IPS DF 4.7 (cell line): Measurements from ENCODE around the gene AAGAB.

Experiments used
- DNase-seq: peaks from one replicate; pipeline ENCODE4 v3.0.0-alpha.2; 2013; ENCODE audit warnings: low spot score; ENCODE audit errors: extremely low read depth

Gene AAGAB

GRCh38 chr15:67212684-67213367, 41.6 kb downstream of the AAGAB start:
- DNase-seq, result no peak

GRCh38 chr15:67210555-67211168, 43.8 kb downstream of the AAGAB start:
- DNase-seq, result no peak

DNA sequence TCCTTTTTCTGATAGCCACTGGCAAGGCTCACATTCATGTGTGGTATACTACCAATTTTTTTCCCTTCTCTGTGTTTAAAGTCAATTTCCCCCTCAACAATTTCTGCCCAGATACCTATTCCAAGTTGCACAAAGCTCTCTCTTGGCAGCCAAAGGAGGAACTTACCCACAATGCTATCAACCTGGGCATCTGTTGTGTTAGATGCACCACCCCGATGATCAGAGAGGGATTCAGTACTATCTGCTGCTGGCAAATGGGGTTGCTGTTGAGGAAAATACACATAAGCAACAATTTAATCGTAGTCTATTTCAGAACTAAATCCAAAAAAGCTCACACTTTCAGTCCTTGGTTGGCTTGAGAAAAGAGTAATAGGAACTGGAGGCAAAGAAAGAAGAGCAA, 46.1 kb downstream of the AAGAB start:
- DNase-seq, result no peak

DNA sequence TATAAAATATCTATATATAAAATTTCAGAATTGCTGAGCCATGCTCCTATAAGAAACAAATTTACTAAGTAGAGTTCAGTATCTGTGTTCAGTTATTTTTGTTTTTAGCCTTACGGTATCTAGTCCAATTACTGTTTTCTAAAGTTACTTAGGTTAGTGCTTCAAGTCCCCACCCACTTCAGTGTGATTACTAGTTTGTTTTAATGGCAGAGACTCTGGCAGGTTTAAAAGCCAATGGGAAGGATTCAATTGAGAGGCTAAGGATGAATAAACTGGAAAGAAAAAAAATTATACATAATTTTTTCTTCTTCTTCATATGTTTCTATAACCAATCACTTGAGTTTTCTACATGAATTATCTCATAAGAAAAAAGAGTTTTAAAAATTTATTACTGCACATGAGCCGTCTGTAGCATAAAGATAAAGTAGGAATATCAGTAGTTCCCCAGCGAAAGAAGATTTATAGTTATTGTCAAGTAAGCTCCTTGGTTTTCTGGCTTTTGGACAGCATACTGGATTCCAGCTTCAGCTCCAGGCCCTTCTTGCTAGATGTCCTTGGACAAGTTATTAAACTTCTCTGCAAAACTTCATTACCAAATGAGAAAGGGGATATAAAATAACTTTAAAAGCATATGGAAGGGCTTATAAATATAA, 46.8 kb downstream of the AAGAB start:
- no peak for DNase-seq

DNA sequence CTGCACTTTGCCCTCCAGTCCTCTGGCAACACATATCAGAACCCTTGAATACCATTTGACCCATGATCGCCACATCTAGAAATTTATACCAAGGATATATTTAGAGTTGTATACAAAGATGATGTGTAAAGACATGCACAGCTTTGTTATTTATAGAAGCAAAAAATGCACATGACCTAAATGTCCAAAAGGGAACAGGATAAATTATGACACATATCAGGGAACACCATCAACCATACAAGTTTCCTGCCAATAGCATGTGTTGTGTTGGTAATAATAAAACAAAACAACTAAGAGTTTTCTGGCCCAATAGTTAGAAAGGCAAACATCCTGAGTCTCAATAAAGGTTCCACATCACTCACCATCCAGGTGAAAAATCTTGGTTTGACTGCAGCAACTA, 51.5 kb downstream of the AAGAB start:
- DNase-seq, result no peak

DNA sequence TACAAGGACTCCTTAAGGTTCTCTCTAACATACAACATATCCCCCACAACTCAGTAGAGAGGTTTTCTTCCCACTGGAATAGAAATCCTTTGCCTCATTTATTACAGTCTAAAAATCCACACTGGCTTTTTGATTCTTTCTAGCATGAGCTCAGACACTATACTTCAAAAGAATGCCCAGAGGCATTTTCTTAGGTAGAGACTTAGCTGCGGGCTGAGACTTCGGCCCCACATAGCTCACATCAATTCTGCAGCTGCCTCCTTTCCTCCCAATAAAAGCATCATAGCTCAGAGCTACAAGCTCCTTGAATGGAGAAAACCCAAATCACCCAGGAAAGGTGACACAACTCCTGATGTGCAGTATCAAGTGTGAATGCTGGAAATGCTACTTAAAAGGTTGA, 52.4 kb downstream of the AAGAB start:
- DNase-seq, result no peak

DNA sequence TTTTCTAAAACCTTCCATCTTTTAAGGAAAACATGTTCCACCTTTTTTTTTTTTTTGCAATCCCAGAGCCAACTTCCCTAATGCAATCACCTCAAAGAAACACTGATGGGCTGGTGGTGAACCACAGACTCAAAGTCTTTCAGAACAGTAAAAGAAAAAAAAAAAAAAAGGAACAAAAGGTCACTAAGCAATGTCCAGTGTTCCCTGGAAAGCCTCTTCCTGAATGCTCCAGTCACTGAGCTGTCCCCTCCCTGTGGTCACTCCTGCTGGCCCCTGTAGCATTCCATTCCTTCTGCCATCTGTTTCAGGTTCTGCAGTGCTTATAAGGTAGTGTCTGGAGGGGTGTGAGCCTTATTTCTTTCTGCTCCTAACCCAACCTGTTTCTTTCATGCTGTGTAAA, 53.3 kb downstream of the AAGAB start:
- DNase-seq, result no peak

- DNase-seq, result no peak
These were observed 54.3 kb downstream of the AAGAB start for GRCh38 chr15:67199881-67200763.

- no peak for DNase-seq
These were observed 55.1 kb downstream of the AAGAB start for GRCh38 chr15:67199391-67199790.

DNA sequence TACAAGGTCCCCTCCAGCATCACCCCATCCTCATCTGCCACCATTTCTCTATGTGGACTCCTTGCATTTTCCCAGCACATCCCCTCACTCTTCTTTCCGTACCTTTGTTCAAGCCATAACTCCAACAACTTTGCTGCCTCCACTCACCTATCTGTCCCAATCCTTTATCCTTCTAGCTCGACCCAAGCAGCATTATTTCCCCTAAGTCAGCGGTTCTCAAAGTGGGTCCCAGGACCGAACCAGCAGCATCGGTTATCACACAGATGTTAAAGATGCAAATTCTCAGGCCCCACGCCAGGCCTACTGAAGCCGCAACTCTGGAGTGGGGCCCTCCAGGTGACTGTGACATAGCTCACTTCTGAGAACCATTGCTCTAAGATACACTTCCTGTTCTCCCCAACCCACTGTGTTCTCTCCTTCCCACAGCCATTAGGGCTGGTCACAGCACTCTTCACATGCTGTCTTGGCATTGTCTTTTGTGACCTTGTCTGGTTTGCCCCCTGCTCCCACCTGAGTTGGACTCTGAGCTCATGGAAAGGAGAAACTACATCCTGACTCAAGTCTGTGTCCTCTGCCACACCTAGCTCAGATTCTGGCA, 56.2 kb downstream of the AAGAB start:
- DNase-seq, result no peak

- DNase-seq, result no peak
These were observed 57.1 kb downstream of the AAGAB start for GRCh38 chr15:67197364-67197695.

DNA sequence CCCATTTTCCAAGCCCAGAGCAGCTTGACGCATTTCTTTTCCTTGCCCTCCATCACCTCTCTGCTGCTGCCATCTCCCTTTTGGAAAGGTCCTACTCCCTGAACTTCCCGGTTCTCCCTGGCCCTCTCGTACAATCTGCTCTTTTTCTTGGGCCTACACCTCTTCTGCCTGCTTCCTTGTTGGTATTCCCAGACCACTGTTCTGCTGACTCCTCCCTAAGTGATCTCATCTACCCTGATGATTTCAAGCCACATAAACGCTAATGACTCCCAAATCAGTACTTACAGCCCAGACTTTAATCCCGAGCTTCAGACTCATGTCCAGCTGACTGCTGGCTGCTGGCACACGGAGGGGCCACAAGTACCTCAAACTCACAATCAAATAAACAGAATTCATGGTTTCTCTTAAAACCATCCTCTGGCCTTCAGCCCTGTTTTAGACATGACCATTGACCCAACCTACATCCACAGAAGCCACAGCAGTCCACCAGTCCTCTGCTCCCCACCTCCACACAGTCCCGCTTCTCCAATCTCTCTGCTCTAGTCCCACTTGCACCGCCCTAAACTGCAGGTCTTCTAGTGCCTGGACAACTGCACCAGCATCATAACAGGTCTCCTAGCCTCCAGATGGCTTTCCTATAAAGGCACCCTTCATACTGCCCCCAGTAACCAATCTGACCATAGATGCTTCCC, 57.6 kb downstream of the AAGAB start:
- no peak for DNase-seq

- no peak for DNase-seq
These were observed 58.2 kb downstream of the AAGAB start for GRCh38 chr15:67196222-67196621.

GRCh38 chr15:67195305-67195704, 59.2 kb downstream of the AAGAB start:
- DNase-seq, result no peak

DNA sequence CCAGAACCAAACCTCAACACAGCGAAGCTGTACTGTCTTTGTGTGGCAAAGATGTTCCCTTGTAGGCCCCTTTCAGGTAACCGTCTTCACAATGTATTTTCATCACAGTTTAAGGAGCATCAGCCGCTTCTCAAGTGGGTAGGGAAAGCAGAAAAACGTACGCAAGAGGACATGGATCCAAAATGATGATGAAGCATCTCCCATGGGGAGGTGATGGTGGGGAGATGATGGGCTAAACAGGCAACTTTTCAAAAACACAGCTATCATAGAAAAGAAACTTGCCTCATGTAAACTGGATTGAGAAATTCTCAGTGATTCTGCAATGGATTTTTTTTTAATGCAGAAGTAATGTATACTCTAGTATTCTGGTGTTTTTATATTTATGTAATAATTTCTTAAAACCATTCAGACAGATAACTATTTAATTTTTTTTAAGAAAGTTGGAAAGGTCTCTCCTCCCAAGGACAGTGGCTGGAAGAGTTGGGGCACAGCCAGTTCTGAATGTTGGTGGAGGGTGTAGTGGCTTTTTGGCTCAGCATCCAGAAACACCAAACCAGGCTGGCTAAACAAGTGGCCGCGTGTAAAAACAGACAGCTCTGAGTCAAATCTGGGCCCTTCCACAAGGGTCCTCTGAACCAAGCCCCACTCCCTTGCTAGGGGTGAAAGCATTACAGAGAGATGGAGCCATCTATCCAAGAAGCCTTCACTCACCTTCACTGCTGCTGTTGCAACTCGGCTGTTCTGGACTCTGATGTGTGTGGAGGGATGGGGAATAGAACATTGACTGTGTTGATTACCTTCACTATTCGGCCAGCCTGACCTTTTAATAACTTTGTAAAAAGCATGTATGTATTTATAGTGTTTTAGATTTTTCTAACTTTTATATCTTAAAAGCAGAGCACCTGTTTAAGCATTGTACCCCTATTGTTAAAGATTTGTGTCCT, 60.0 kb downstream of the AAGAB start:
- DNase-seq, result no peak

- no peak for DNase-seq
These were observed 61.1 kb downstream of the AAGAB start for GRCh38 chr15:67193223-67193990.

- no peak for DNase-seq
These were observed 62.2 kb downstream of the AAGAB start for GRCh38 chr15:67192185-67192820.

GRCh38 chr15:67190813-67191212, 63.6 kb downstream of the AAGAB start:
- DNase-seq, result no peak

DNA sequence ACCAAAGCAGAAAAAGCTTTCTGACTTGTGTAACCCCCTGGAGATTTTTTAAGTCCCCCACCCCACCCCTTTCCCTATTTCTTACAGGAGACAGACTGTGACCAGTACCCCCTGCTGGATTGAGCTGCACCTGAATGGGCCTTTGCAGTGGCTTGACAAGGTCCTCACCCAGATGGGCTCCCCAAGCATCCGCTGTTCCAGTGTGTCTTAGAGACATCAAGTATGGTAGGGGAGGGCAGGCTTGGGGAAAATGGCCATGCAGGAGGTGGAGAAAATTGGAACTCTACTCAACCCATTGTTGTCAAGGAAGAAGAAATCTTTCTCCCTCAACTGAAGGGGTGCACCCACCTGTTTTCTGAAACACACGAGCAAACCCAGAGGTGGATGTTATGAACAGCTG, 64.1 kb downstream of the AAGAB start:
- no peak for DNase-seq
